SKM-1 (cell line): ENCODE results near the gene COQ4.

ENCODE experiments used
- DNase-seq: peaks from one replicate; lab custom pipeline; 2025; ENCODE audit not compliant: unreplicated experiment; lab: John Stamatoyannopoulos, UW

COQ4 gene

GRCh38 chr9:128372188-128372641 lies 49.6 kb downstream of the COQ4 start:
- DNase-seq: no peak

- DNase-seq: no peak
These were observed 50.1 kb downstream of the COQ4 start for GRCh38 chr9:128372784-128373183.

GRCh38 chr9:128374221-128374675 lies 51.6 kb downstream of the COQ4 start:
- no peak for DNase-seq

DNA sequence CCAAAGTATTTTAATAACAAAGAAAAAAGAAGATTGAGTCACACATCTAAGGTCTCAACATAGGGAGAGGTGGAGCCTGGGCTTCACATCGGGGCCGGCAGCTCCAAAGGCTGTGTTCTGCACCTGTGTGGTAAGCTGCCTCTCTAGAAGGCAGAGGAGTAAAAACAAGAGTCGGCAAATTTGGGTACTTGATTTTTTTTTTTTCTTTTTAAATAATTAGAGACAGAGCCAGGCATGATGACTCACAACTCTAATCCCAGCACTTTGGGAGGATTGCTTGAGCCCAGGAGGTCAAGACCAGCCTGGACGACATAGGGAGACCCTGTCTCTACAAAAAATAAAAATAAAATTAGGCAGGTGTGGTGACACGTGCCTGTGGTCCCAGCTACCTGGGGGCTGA lies 53.2 kb downstream of the COQ4 start:
- no peak for DNase-seq

DNA sequence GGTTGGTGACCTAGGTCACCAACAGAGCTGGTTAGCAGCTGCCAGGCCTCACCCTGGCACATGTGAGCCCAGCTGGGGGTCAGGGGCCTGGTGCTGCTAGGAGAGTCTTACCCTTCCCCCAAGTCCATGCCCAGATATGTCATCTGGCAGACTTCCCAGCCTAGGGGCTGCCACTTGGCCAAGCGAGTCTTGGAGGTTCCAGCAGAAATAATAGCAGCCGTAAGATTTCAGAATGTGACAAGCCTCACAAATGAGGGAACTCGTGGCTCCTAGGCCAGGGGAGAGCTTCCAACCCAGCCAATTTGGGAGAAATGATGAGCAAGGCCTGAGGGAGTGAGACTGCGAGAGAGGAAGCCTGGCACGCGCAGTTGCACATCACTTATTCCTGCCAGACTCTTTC lies 59.6 kb downstream of the COQ4 start:
- no peak for DNase-seq

- DNase-seq: no peak
These were observed 60.5 kb downstream of the COQ4 start for GRCh38 chr9:128383007-128383753.
